ENCODE data around the gene MT3.
"Not testable (repeated sequence)": the region's sequence is repeated elsewhere in the genome, so short reads cannot be mapped to it uniquely, and the experiment has no call there.

Gene MT3

DNA sequence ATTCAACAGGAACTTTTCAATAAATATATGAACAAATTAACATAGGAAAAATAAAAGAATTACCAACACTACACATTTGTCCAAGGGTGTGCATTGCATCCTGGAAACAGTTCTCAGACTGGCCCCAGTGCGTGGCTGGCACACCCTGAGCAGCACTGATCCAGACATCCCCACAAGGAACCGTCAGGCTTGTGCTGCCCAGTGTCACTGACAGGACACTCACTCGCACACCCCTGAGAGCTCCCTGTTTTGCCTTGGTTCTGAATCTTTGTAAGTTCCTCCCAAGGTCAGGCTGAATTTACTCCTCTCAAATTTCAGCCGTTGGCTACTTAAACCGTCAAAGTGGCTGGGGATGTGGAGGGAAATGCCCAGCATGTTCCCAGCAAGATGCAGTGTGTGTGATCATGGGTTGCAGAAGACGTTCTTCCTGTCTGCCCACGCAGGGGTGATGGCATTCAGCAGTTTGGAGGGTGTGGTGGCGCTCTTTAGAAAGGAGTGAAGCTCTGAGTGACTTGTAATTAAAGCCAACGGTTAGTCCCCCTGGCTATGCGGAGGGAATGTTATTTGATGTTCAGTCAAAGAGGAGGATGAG, 20.8 kb downstream of the MT3 start:
- DNase-seq: peak in 3 of 4 experiments; percentile 12 to 32 (median 18)

DNA sequence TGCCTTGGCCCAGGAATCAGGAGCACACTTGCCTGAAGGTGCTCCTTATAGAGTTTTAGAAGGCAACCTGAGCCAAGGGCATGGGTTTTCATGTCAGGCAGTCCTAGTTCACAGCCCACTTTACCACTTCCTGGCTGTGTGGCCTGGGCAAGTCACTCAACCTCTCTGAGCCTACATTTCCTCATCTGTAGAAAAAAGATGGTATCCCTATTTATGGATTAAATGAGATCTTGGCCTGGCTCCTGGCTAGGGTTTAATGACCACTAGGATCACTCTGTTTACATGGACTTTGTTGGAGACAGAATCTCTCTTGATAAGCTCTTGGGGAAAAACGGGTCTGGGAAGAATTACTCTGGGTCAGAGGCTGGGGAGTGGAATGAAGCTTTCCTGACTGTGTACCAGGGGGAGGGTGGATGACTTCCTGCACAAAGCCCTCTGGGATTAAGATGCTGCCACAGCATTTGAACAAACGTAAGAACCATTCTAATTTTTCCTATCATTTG, 21.3 kb downstream of the MT3 start:
- no peak for DNase-seq

DNA sequence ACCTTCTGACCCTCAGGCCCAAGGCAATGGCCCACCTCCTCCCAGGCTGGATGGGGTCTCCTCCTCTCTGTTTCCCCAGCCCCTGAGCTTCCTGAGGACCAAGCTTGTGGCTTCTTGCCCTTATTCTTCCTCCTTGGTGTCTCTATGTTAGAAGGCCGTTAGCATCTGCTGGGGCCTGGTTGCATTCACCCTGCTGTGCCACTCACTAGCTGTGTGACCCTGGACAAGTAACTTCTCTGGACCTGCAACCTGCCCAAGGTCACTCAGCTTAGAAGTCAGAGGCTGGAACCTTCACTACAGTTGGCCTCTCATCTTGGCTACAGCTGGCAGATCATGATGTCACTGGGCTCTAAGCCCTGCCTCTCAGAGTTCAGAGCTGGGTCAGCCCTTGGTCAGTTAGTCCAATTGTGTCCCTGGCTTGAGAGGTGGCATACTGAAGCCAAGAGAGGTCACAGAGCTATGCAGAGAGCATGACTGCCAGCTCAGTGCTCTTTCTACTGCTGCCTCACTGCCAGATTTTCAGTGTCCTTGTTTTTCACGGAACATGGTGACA, 22.0 kb downstream of the MT3 start:
- DNase-seq: no peak

DNA sequence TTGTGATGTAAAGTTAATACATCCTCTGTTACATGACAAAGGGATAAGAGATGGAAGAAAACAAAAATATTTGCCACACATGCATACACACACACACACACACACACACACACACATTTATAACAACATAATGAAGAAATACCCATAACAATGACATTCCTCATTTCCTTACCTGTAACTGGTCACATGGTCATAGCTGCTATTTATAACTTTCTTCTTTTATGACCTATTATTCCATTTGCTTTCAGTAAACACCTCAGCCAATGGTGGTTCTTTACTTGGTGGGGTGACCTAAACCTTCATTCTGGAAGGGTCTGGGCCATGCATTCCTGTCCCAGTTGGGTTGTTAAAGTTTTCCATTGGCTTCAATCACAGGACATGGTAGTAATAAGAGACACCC, 24.4 kb downstream of the MT3 start:
- DNase-seq: no peak

DNA sequence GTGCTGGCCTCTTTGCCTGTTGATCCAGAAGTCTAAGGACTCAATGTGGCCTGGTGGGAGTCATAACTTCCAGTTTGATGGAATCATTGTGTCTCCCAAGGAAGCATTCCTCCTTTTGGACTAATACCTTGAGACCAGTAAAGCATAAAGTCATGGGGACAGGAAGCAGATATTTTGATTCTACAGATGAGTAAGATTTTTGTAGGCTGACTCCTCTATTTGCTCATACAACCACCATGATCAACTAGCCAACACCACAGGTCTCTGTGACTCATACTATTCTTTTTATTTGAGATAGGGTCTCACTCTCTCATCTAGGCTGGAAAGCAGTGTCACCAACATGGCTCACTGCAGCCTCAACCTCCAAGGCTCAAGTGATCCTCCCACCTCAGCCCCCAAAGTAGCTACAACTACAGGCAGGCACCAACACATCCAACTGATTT, 25.2 kb downstream of the MT3 start:
- DNase-seq: no peak

DNA sequence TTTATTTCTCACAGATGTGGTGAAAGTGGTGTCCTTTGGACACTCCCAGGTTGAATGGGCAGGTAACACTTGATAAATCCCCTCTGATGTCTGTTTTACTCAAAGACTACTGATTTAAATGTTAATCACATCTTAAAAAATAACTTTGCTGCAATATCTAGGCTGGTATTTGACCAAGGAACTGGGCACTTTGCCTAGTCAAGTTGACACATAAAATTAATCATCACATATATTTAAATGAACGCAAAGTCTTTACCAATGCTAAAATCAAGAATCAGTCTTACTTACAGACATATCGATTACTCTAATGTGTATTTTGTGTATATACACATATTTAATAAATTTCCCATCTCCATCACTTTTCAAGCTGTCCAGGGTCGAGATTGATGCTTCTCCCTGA, 26.0 kb downstream of the MT3 start:
- DNase-seq: no peak

DNA sequence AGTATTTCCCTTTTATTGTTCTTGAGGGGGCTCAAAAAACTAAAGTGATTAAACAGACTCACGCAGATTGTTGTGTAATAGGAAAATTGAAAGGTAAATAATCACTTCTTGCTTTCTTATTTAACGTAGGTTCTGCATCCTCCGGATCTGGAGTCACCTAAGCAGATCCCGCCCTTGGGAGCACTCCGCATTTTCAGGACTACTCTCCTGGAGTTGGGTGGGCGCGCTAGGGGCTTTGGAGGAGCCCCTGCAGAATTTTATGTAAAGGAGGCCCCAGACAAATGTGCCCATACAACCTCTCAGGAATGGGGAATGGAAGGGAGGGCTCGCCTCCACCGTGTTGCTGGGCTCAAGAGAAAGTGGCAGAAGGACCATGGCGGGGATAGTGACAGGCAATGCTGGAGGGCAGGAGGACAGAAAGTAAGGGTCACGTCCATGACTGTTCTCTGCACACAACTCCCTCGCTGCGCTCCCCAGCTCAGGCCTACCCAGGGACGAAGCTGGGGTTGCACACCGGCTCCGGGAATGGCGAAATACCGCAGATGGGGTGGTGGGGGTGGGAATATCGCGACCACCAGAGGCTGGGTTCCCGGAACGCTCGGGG, 27.4 kb downstream of the MT3 start:
- DNase-seq: no peak

DNA sequence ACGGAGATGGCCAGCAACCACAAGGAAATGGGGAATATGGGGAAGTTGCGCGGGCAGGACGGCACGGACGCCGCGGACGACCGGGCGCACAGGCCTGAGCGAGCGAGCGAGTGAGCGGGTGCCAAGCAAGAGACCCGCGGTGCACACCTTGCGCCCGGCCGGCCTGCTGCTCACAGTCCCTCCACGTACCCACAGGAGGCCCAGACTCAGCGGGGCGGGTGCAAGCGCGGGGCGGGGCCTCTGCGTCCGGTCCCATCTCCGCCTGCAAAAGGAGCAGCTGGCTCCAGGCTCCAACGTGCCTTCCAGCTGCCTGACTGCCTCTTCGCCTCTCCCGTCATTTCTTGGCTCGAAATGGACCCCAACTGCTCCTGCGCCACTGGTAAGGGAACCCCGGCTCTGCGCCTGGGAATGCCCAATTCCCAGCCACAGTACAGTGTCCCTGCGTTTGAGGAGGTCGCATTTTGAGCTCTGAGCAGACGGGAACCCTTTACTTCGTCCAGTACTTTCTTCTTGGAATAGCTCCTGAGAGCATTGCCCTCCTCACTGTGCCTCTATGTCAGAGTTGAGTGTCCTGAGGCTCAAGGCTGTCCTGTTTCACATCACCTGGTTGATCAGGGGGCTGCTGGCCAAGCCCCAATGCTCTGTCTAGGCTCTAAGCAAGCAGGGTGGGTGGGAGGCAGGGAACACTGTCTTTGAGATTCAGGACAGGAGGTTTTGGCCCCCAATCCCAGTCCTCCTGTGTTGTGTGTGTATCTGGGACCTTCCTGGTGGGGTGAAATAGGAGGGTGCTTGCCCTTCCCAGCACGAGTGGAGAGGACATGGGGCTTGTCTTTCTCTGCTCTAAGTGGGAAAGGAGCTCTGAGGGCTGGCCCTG, 28.1 kb downstream of the MT3 start:
- DNase-seq: peak in 2 of 4 experiments; percentile 11 to 45

DNA sequence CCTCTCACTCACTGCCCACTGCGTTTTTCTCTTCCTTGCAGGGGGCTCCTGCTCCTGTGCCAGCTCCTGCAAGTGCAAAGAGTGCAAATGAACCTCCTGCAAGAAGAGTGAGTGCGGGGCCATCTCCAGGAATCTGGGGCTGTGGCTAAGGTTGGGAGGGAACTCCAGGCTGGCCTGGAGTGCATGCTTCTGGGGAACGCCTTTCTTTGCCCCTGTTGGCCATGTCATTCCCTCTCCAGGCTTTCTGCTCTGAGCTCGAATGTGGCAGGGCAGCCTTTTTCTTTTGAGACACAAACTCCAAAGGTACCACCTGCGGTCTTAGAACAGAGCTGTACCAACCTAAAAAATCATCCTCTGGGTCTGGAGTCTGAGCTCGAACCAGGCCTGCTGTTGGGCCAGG, 28.8 kb downstream of the MT3 start:
- no peak for DNase-seq

DNA sequence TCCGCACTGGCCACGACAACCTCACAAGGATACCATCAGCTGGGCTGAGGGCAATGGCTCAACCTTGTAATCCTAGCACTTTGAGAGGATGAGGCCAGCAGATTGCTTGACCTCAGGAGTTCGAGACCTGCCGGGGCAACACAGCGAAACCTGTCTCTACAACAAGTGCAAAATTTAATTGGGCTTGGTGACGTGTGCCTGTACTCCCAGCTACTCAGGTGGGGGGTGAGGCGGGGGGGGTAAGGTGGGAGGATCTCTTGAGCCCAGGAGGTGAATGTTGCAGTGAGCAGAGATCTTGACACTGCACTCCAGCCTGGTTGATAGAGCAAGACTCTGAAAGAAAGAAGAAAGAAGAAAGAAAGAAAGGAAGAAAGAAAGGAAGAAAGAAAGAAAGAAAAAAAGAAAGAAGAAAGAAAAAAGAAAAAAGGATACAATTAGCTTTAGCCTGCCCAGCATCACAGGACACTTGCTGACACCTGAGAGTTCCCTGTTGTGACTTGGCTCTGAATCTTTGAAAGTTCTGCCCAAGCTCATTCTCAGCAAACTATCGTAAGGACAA, 31.1 kb downstream of the MT3 start:
- no peak for DNase-seq

DNA sequence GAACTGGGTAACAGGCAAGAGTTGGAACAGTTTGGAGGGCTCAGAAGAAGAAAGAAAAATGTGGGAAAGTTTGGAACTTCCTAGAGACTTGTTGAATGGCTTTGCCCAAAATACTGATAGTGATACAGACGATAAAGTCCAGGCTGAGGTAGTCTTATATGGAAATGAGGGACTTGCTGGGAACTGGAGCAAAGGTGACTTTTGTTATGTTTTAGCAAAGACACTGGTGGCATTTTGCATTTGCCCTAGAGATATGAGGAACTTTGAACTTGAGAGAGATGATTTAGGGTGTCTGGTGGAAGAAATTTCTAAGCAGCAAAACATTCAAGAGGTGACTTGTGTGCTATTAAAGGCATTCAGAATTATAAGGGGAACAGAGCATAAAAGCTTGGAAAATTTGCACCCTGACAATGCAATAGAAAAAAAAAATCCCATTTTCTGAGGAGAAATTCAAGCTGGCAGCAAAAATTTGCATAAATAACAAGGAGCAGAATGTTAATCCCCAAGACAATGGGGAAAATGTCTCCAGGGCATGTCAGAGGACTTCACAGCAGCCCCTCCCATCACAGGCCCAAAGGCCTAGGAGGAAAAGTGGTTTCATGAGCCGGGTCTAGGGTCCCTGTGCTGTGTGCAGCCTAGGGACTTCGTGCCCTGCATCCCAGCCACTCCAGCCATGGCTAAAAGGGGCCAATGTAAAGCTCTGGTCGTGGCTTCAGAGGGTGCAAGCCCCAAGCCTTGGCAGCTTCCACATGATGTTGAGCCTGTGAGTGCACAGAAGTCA, 32.5 kb downstream of the MT3 start:
- not testable (repeated sequence) for DNase-seq

DNA sequence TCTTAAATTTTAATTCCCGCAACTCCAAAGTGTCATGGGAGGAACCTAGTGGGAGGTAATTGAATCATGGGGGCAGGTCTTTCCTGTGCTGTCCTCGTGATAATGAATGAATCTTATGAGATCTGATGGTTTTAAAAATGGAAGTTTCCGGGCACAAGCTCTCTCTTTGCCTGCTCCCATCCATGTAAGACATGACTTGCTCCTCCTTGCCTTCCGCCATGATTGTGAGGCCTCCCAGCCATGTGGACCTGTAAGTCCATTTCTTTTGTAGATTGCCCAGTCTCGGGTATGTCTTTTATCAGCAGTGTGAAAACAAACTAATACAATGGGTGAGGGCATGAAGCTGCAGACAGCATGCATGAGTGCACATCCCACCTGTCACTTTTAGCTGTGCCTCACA, 33.9 kb downstream of the MT3 start:
- not testable (repeated sequence) for DNase-seq

DNA sequence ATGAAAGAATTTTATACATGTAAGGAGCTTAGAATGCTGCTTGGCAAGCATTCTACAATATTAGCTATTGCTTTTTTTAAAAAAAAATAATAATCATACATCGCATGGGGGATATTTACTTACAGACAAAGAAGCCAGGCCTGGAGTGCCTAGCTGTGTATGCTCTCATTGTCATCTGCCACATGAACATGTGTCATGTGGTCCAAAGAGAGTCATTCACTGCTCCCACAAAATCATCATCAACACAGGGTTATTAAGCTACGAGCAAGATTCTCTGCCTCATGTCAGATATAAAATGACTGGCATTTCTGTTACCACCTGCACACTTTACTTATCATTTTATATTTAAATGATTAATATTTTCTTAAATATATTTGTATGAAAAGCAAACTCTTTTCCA, 34.3 kb downstream of the MT3 start:
- no peak for DNase-seq

DNA sequence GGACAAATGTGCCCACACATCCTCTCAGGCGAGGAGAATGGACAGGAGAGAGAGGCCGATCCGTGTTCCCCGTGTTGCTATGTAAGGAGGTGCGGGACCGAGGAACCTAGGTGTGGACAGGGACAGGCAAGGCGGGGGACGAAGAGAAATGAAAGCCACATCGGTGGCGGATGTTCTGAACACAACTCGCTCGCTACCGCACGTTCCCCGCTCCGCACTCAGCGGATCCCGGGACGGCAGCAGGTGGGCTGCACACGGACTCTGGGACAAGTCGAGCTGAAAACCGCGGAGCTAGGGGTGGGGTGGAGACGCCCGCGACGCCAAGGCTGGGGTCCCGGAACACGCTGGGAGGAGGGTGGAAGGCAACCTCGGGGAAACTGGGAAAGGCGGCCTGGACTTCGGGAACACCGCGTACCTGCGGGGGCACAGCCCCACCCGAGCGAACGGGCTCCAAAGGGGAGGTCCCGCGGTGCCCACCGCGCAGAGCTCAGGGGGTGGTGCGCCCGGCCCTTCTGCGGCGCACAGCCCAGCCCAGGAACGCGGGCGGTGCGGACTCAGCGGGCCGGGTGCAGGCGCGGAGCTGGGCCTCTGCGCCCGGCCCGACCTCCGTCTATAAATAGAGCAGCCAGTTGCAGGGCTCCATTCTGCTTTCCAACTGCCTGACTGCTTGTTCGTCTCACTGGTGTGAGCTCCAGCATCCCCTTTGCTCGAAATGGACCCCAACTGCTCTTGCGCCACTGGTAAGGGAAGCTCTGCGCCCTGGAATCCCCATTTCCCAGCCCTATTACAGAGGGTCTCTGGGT, 36.0 kb downstream of the MT3 start, which contains the start of gene MT1E:
MT1E (plus strand) TSS at position 642 of the 803 bp plus-strand sequence; CDS start at position 713, 71 bp downstream.
- peak in 3 of 4 experiments; percentile 10 to 34 (median 20) for DNase-seq

DNA sequence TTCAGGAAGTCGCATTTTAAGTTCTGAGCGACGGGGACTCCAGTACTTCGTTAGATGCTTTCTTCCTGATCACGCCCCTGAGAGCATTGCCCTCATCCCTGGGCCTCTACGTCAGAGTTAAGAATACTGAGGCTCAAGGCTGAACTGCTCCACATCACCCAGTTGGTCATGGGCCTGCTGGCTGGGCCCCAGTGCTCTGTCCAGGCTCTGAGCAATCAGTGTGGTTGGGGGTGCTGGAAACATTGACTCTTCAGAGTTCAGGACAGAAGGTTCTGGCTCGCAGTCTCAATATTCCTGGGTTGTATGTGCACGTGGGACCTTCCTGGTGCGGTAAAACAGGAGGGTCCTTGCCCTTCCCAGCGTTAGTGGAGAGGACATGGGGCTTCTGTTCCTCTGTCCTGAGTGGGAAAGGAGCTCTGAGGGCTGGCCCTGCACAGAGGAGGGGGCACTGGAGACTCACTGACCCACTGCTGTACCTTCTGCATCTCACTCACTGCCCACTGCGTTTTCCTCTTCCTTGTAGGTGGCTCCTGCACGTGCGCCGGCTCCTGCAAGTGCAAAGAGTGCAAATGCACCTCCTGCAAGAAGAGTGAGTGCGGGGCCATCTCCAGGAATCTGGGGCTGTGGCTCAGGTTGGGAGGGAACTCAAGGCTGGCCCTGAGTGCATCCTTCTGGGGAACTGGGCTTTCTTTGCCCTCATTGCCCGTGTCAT, 36.8 kb downstream of the MT3 start:
- DNase-seq: no peak

DNA sequence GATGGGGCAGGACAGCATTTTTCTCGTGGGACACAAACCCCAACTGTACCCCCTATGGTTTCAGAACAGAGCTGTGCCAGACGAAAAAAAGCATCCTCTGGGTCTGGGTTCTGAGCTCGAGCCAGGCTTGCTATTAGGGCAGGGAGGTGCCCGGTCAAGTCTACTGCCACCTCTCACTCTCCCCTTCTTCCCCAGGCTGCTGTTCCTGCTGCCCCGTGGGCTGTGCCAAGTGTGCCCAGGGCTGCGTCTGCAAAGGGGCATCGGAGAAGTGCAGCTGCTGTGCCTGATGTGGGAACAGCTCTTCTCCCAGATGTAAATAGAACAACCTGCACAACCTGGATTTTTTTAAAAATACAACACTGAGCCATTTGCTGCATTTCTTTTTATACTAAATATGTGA, 37.4 kb downstream of the MT3 start:
- DNase-seq: no peak

DNA sequence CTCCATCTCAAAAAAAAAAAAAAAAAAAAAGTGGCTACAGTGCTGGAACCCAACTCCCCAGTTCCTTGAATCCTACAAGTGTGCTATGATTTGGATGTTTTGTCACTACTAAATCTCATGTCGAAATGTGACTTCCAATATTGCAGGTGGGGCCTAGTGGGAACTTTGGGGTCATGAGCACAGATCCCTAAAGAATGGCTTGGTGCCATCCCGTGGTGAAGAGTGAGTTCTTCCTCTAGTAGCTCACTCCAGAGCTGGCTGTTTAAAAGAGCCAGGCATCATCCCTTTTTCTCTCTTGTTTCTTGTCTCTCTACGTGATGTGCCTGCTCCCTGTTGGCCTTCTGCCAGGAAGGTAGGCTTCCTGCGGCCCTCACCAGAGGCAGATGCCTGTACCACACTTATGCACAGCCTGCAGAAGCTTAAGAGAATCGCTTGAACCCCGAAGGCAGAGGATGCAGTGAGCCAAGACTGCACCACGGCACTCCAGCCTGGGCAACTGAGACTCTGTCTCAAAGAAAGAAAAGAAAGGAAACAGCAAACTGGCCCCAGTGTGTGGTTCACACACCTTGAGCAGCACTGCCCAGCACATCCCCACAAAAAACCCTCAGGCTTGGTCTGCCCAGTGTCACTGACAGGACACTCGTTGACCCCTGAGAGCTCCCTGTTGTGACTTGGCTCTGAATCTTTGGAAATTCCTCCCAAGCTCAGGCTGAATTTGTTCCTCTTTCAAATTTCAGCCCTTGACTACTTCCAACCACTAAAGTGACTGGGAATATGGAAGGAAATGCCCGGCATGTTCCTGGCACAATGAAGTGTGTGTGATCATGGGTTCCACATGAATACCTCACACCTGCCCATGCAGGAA, 39.4 kb downstream of the MT3 start:
- DNase-seq: no peak

DNA sequence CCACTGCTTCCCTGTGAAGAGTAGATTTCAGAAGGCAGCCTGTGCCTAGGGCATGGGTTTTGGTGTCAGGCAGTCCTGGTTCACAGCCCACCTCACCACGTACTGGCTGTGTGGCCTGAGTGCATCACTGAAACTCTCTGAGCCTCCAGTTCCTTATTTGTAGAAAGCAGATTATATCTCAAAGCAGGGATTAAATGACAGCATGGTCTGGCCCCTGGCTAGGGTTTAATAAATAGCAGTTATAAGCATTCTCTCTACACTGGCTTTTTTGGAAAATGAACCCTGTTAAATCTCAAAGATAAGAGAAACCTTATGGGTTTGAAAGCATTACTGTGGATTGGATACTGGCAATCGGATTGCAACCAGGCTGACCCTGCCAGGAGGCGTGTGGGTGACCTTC, 40.2 kb downstream of the MT3 start:
- DNase-seq: no peak

DNA sequence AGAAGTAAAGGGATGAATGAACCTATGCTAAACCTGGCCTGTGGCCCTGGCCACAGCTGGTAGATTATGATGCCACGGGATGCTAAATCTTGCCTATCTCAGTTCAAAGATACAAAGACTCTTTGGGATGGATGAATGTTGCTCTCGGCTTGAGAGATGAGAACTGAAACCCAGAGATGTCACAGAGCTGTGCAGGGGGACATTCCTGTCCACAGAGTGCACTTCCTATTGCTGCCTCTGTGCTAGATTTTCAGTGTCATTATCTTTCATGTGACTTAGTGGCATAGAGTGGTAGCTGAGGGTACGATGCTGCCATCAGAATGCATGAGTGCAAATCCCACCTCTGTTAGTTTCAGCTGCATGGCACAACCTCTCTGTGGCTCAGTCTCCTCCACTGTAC, 40.8 kb downstream of the MT3 start:
- no peak for DNase-seq

DNA sequence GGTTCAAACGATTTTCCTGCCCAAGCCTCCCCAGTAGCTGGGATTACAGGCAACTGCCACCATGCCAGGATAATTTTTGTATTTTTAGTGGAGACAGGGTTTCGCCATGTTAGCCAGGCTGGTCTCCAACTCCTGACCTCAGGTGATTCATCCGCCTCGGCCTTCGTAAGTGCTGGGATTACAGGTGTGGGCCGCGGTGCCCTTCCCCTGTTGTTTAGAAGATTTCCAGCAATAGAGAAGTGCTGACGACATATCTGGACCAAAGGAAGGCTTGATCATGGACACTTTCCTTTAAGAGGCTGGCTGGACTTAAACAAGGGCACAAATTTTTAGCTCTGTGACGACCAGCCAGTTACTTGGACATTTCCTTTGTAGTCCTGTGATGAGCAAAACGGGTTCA, 41.9 kb downstream of the MT3 start:
- no peak for DNase-seq

Data from activated CD4-positive, CD25-positive, alpha-beta regulatory T cell (primary cell).